ENCODE results near the gene SRP19. TPM values are rescaled to one million over a fixed set of nuclear protein-coding genes. Genes with fewer than 3 reads are reported as not detected.

Gene SRP19
- total RNA-seq, 4 donors from 2014 or later, result 31.1 to 63.7 (median 43.9) TPM

DNA sequence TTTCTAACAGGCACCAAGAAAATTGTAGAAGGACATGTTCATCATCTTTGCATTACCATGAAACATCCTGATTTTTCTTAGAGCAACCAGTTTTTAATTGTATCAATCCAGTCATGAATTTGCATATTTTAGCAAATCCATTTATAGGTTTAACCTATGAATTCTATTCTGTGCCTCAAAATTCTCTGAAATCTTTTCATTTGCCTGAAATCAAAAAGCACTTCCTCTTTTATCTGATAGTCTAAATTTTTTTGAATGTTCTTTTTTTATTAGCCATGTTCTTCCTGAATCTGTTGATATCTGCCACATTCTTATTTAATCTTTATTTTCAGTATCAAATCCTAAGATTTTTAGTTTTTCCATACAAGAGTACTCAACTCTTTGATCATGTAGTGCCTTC is 36.9 kb upstream of the SRP19 start:
- no peak for DNase-seq (ENCODE audit: low spot score in 2 of 2)
- H3K4me3 ChIP-seq (ENCODE audit: low read depth, poor library complexity, severe bottlenecking), result no peak overlapping the region
- intact Hi-C loops (cut with DNase I; ENCODE audit: low total_unique reads), result no loop called here
- TF ChIP-seq POLR2A (IDR thresholded peaks at IDR 0.05), result no peak
- TF ChIP-seq, protein P1, sequence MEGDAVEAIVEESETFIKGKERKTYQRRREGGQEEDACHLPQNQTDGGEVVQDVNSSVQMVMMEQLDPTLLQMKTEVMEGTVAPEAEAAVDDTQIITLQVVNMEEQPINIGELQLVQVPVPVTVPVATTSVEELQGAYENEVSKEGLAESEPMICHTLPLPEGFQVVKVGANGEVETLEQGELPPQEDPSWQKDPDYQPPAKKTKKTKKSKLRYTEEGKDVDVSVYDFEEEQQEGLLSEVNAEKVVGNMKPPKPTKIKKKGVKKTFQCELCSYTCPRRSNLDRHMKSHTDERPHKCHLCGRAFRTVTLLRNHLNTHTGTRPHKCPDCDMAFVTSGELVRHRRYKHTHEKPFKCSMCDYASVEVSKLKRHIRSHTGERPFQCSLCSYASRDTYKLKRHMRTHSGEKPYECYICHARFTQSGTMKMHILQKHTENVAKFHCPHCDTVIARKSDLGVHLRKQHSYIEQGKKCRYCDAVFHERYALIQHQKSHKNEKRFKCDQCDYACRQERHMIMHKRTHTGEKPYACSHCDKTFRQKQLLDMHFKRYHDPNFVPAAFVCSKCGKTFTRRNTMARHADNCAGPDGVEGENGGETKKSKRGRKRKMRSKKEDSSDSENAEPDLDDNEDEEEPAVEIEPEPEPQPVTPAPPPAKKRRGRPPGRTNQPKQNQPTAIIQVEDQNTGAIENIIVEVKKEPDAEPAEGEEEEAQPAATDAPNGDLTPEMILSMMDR (IDR thresholded peaks at IDR 0.05), result no peak

DNA sequence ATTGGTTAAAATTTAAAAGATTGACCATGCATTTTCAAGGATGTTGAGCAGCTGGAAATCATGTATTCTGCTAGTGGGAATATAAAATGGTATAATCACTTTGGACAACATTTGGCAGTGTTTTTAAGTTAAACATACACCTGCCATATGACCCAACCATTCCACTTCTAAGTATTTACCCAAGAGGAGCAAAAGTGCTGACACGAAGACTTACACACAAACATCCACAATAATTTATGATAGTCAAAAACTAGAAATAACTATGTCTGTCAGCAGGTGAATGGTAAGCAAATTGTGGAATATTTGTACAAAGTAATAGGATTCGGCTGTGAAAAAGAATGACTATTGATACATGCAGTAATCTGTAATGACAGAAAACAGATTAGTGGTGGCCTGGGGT is 30.7 kb upstream of the SRP19 start:
- DNase-seq (ENCODE audit: low spot score in 2 of 2), result no peak
- 91 to 92% methylated on average over 2 of the region's 2 CpGs for WGBS, 2 donors
- TF ChIP-seq, protein P1 (IDR thresholded peaks at IDR 0.05), result no peak
- no peak for TF ChIP-seq POLR2A (IDR thresholded peaks at IDR 0.05)
- intact Hi-C loops (cut with DNase I; ENCODE audit: low total_unique reads), result no loop called here
- H3K4me3 ChIP-seq (ENCODE audit: low read depth, poor library complexity, severe bottlenecking), result no peak overlapping the region

DNA sequence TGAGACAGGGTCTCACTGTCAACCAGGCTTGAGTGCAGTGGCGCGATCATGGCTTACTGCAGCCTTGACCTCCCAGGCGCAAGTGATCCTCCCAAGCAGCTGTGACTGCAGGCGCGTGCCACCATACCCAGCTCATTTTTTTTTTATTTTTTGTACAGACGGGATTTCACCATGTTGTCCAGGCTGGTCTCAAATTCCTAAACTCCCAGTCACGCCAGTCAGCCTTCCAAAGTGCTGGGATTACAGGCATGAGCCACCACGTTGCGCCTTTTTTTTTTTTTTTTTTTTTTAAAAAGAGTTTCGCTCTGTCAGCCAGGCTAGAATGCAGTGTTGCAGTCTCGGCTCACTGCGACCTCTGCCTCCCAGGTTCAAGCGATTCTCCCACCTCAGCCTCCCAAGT is 27.1 kb upstream of the SRP19 start:
- intact Hi-C loops (cut with DNase I; ENCODE audit: low total_unique reads), result no loop called here
- TF ChIP-seq, protein P1 (IDR thresholded peaks at IDR 0.05), result no peak
- TF ChIP-seq POLR2A (IDR thresholded peaks at IDR 0.05), result no peak
- 98 to 99% methylated on average over 13 of the region's 13 CpGs for WGBS, 2 donors

DNA sequence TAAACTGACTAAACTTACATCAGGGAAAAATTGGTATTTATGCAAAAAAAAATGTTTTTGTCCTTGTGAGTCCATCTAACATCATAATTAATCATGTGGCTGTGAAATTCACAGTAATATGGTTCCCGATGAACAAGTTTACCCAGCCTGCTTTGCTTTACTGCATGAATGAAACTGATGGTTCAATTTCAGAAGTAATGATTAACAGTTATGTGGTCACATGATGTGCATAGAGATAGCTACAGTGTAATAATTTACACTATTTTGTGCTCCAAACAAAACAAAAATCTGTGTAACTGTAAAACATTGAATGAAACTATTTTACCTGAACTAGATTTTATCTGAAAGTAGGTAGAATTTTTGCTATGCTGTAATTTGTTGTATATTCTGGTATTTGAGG is 16.6 kb upstream of the SRP19 start:
- TF ChIP-seq, protein P1 (IDR thresholded peaks at IDR 0.05), result no peak
- no peak for TF ChIP-seq POLR2A (IDR thresholded peaks at IDR 0.05)
- 81 to 91% methylated on average over 1 of the region's 1 CpG for WGBS, 2 donors
- no peak overlapping the region for H3K4me3 ChIP-seq (ENCODE audit: low read depth, poor library complexity, severe bottlenecking)
- no peak for DNase-seq (ENCODE audit: low spot score in 2 of 2)
- intact Hi-C loops (cut with DNase I; ENCODE audit: low total_unique reads), result no loop called here

More for the DNA sequence above, 27.1 kb upstream of the SRP19 start:
- no peak overlapping the region for H3K4me3 ChIP-seq (ENCODE audit: low read depth, poor library complexity, severe bottlenecking)
- DNase-seq (ENCODE audit: low spot score in 2 of 2), result no peak

DNA sequence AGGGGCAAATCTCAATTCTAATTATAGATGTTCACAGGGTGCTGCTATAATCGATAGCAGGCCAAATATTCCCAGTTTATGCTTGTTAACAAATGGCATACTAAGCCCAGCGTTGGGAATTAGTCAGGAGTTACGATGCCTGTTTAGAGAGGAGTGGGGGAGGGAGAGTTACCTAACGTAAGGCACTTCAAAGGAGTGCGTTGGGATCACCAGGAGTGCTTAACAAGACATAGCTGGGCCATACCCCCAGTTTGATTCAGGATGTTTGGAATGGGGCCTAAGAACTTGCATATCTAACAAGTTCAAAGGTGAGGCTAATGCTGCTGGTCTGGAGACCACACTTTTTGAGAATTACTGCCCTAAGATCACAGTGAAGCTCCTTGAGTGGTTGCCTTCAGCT is 14.5 kb upstream of the SRP19 start:
- intact Hi-C loops (cut with DNase I; ENCODE audit: low total_unique reads), result no loop called here
- WGBS, 2 donors, result 69 to 76% methylated on average over 5 of the region's 5 CpGs
- TF ChIP-seq, protein P1 (IDR thresholded peaks at IDR 0.05), result no peak
- TF ChIP-seq POLR2A (IDR thresholded peaks at IDR 0.05), result no peak

DNA sequence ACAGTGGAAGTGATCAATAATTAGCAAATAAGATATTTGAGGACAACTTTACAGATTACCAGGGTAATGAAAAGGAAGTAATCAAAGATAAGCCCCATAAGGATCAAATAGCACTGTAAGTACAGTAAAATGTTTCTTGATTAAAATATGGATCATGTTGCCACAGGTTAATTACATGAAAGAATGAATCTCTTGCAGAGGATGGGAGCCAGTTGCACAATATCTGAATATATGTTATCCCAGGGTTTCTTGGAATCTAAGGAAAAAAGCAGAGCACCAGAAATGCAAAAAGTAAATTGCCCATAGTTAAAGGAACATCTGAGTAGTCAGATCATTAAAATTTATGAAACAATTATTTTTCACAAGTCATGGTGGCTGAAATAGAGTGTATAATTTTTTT is 13.8 kb upstream of the SRP19 start:
- intact Hi-C loops (cut with DNase I; ENCODE audit: low total_unique reads), result no loop called here
- TF ChIP-seq, protein P1 (IDR thresholded peaks at IDR 0.05), result no peak
- TF ChIP-seq POLR2A (IDR thresholded peaks at IDR 0.05), result no peak
- no peak overlapping the region for H3K4me3 ChIP-seq (ENCODE audit: low read depth, poor library complexity, severe bottlenecking)
- DNase-seq (ENCODE audit: low spot score in 2 of 2), result no peak

More for the DNA sequence above, 14.5 kb upstream of the SRP19 start:
- no peak overlapping the region for H3K4me3 ChIP-seq (ENCODE audit: low read depth, poor library complexity, severe bottlenecking)
- no peak for DNase-seq (ENCODE audit: low spot score in 2 of 2)
